Activated CD4-positive, alpha-beta T cell treated with anti-CD3 and anti-CD28 coated beads, Interleukin-2, amount 50 U/mL, for 4 hours (primary cell): Measurements from ENCODE around the gene SKIC2.
"Not testable (repeated sequence)": the region's sequence is repeated elsewhere in the genome, so short reads cannot be mapped to it uniquely, and the experiment has no call there.

ENCODE experiments used
- DNase-seq, 2 experiments: peaks; one replicate each; pipeline ENCODE4 v3.0.0-alpha.2; 2020

Gene SKIC2

GRCh38 chr6:31969712-31970603, 11.0 kb downstream of the SKIC2 start:
- no peak for DNase-seq

DNA sequence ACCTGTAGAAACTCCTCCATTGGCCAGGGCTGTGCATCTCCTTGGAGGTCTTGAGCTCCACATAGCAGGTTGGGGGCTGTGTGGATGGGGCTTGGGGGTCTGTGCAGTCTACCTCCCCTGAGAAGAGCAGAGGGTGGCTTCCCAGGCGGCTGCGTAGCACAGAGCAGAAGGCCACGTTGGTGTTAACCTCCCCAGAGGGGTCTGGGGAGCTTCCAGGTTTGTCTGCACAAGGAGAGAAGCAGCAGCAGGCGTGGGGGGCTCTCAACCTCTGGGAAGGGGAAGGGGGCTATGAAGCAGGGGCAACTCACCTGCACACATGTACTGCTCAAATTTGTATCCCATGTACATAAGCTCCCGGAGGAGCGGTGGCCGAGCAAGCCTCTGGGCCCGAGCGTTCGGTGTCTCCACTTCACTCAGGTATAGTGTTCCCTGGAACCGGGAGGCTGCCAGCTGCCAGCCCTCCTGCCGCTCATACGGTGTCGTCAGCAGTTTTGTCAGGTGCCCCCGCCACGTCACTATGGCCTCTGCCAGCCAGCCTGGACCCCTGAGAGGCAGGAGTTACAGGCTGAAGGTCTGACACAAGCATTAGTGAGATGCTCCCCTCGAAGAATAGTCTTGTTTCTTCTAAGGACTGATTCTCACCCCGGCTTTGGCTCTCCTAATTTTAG, 11.8 kb downstream of the SKIC2 start:
- no peak for DNase-seq

DNA sequence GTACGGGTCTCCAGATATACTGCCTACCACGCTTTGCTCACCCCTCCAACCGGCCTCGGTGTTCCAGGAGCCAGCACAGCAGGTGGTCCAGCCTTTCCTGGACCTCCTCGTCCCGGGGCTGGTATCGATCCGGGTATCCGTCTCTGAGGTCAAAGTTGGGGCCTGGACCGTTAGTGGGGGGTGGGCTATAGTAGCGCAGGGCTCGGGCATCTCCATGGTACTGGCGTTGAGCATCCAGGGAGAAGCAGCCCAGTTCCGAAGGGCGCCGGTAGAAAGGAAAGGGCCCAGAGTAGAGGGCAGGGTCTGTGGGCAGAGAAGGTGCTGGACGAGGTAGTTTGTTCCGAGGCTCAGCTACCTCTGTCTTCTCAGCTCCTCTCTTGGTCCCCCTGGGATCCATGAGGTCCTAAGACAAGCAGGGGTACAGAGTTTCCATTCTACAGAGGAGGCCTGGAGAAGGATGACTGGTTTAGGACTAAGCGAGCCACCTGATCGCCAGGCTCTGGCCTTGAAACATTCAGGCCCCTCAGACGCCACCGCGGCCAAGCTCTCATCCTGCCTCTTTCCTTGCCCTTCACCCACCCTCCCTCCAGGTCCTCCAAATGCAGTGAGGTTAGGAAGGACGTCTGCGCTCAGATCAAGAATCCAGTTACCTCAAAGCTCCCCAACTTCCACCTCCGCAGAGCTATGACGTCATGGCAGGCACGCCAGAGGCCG, 12.5 kb downstream of the SKIC2 start:
- DNase-seq = no peak

- peak; percentile 97 to 98 for DNase-seq
These were observed 13.2 kb downstream of the SKIC2 start, which contains the start of gene DXO for GRCh38 chr6:31971993-31972708. DXO (minus strand) TSS chr6:31972138; CDS start chr6:31971675, 463 bp downstream.

DNA sequence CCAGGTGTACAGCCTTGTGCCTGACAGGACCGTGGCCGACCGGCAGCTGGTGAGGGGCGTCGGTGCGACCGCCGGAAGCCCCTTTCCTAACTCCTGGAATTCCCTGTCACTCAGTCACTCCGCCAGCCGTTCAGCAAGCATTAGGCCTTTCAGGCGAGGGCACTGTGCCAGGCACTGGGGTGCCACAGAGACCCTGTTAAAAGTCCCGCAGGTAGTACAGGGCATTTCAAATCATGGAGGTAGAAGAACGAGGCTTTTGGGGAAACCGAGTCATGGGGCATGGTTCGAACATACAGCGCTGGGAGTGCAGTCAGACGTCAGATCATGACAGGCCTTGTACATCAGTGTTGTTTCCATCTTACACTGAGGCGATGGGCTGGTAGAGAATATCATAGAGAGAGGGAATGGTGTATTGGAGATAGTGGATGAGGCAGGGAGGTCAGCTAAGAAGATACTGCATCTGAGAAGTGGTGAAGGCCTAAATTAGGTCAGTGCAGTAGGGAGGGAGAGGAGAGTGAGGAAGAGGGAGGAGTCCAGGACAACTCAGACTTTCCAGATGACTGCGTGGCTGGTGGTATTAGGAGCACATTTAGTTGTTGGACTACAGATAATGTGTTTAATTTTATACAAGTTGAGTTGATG, 13.9 kb downstream of the SKIC2 start:
- DNase-seq = no peak

- not testable (repeated sequence) for DNase-seq
These were observed 17.1 kb downstream of the SKIC2 start for GRCh38 chr6:31976065-31976464.

GRCh38 chr6:31977816-31978431, 18.9 kb downstream of the SKIC2 start:
- no peak for DNase-seq

- DNase-seq = no peak
These were observed 19.9 kb downstream of the SKIC2 start for GRCh38 chr6:31978831-31979230.

DNA sequence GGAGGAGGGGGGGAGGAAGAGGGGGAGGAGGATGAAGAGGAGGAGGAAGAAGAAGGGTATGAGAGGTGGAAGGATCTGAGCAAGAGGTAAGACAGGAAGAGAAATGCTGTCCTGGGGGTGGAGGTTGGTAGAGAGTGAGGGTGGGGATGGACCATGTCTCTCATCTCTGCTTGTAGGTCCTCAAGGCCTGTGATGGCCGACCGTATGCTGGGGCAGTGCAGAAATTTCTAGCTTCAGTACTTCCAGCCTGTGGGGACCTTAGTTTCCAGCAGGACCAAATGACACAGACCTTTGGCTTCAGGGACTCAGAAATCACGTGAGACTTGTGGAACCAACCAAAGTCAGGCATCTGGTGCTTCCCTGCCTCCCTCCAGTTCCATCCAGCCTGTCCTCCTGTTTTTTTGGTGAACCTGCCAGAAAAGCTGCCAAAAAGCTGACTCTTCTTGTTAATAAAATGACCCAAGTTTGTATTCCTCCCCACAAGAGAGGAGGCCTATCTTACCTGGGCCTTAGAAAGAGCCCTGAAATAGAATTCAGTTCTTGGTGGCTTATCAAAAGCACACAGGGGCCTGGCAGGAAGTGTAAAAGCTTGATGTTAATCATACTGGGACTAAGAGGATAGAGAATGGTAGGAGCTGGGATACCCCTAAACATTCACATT, 20.4 kb downstream of the SKIC2 start:
- DNase-seq = no peak

GRCh38 chr6:31980195-31980876, 21.4 kb downstream of the SKIC2 start:
- not testable (repeated sequence) for DNase-seq

DNA sequence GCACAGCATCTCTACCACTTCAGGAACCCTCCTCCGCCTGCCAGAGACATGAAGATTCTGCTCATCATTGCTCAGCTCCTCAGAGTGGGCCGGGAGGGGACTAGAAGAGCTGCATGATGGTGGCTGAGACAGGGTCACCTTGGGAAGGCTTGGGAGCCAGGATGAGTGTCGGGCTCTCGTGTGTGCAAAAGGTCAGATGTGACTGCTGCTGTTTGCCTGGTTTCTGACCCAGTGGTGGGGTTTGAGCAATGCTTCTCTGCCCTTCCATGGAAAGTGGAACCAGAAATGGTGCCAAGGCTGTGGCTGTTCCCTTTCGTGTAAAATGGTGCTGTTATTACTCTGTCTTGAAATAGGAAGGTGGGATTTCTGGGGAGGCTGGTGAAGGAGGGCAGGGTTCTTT, 22.0 kb downstream of the SKIC2 start:
- not testable (repeated sequence) for DNase-seq

DNA sequence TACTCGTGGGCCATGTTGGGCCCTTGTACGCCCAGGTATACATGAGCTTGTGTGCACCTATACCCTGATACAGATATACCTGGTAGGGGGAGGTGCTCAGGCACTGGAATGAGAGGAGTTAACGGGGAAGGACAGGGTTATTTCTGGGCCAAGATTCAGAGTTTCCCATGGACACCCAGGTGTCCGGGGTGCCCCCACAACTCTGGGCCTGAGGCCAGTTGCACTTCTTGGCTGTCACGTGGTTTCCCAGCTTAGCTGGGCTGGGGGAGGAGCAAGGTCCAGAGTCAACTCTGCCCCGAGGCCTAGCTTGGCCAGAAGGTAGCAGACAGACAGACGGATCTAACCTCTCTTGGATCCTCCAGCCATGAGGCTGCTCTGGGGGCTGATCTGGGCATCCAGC, 22.8 kb downstream of the SKIC2 start, which contains the start of gene C4A:
Gene C4A (plus strand): TSS at position 314 of the 400 bp plus-strand sequence. CDS start 51 bp downstream, at position 365.
- DNase-seq = not testable (repeated sequence)

DNA sequence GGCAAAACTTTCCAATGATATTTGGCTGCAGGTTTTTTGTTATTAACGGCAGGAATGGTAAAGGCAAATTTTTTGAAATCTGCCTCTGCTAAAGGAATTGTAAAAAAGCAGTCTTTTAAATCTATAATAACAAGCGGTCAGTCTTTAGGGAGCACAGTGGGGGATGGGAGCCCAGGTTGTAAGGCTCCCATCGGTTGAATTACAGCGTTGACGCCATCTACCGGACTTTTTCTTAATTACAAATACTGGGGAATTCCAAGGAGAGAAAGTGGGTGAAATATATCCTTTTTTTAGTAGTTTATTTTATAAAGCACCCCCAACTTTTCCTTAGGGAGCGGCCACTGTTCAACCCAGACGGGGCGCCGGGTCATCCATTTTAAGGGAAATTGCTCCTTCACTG, 30.4 kb downstream of the SKIC2 start:
- not testable (repeated sequence) for DNase-seq

- not testable (repeated sequence) for DNase-seq
These were observed 35.4 kb downstream of the SKIC2 start for GRCh38 chr6:31994421-31994820.

DNA sequence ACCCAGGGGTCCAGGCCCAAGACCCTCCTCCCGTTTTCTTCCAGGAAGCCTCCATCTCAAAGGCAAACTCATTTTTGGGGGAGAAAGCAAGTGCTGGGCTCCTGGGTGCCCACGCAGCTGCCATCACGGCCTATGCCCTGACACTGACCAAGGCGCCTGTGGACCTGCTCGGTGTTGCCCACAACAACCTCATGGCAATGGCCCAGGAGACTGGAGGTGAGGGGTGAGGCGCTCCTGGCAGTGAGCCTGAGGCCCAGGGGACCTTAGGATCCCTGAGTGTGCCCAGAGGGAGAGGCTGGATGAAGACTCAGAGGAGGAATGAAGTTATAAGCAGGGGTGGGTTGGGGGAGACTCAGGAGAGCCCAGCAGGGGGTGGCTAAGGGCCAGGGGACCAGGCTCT, 37.4 kb downstream of the SKIC2 start:
- not testable (repeated sequence) for DNase-seq

DNA sequence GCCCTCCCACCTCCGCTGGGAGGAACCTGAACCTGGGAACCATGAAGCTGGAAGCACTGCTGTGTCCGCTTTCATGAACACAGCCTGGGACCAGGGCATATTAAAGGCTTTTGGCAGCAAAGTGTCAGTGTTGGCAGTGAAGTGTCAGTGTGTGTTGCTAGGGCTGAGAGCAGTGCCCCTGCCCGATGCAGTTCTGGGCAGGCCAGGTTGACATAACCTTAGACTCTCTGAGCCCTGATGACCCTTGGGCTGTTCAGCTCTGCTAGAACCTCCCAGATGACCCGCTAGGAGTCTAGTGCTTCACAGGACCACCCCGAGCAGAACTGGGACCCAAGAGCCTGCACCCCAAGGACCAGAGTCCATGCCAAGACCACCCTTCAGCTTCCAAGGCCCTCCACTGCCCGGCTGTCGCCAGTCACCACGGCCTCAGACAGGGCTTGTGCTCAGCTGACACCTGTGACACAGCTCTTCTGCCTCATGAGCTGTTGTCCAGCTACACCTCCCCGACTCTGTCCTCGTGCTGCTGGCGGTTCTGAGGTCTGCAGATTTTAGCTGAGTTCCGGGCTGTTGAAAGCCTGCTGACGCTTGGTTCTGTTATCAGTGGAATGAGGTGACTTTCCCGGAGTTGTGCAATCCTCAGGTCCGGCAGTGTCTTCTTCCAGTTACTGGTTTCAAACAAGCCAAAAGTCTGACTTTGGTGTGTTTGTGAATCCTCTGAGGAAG, 43.7 kb downstream of the SKIC2 start:
- DNase-seq = not testable (repeated sequence)

GRCh38 chr6:32003301-32003700, 44.3 kb downstream of the SKIC2 start:
- DNase-seq = not testable (repeated sequence)

- not testable (repeated sequence) for DNase-seq
These were observed 45.4 kb downstream of the SKIC2 start for GRCh38 chr6:32004393-32004792.

GRCh38 chr6:32004864-32005537, 46.0 kb downstream of the SKIC2 start:
- DNase-seq = not testable (repeated sequence)
